ENCODE results near the gene MLF1.

The MLF1 gene

GRCh38 chr3:158572766-158573060 is 1.7 kb downstream of the MLF1 start:
- H3K4me2 ChIP-seq (ENCODE audit: low read depth, low read length, poor library complexity, severe bottlenecking), result no peak overlapping the region
- no peak overlapping the region for H3K4me3 ChIP-seq (ENCODE audit: insufficient read depth, low read length, poor library complexity, severe bottlenecking)
- H3K9me3 ChIP-seq (ENCODE audit: insufficient read depth, low read length), result no peaks in the 10 kb centered on the region
- no peak overlapping the region for H3K9ac ChIP-seq (ENCODE audit: low read length)
- H3K79me2 ChIP-seq (ENCODE audit: insufficient read depth, low read length), result no peaks in the 10 kb centered on the region
- no peaks in the 10 kb centered on the region for H3K9me2 ChIP-seq (replicated peaks; ENCODE audit: insufficient read depth, low read length)
- H4K20me1 ChIP-seq (ENCODE audit: low read depth, low read length), result no peaks in the 10 kb centered on the region
- no peaks in the 10 kb centered on the region for H3K36me3 ChIP-seq (ENCODE audit: low read length)
- H2AFZ ChIP-seq (ENCODE audit: low read depth, low read length, severe bottlenecking), result no peak overlapping the region
- no peaks in the 10 kb centered on the region for H3K27me3 ChIP-seq (ENCODE audit: low read length)
- no peak overlapping the region for H3K27ac ChIP-seq (ENCODE audit: low read depth, low read length)
- TF ChIP-seq EZH2phosphoT487 (conservative IDR thresholded peaks at IDR 0.05; ENCODE audit: low read length) (no peak), CTCF (IDR thresholded peaks at IDR 0.05; ENCODE audit: insufficient read depth, low read length, poor library complexity, severe bottlenecking) (no peak)
- H3F3A ChIP-seq (ENCODE audit: insufficient read depth), result no peaks in the 10 kb centered on the region

GRCh38 chr3:158573714-158574113 is 2.7 kb downstream of the MLF1 start:
- TF ChIP-seq EZH2phosphoT487 (conservative IDR thresholded peaks at IDR 0.05; ENCODE audit: low read length) (no peak), CTCF (IDR thresholded peaks at IDR 0.05; ENCODE audit: insufficient read depth, low read length, poor library complexity, severe bottlenecking) (no peak)
- Histone ChIP-seq H3K27ac (ENCODE audit: low read depth, low read length) (no peak overlapping the region), H3K79me2 (ENCODE audit: insufficient read depth, low read length) (no peaks in the 10 kb centered on the region), H3K9ac (ENCODE audit: low read length) (no peak overlapping the region), H2AFZ (ENCODE audit: low read depth, low read length, severe bottlenecking) (no peak overlapping the region), H3K9me2 (replicated peaks; ENCODE audit: insufficient read depth, low read length) (no peaks in the 10 kb centered on the region), H3K4me3 (ENCODE audit: insufficient read depth, low read length, poor library complexity, severe bottlenecking) (no peak overlapping the region), H3K4me2 (ENCODE audit: low read depth, low read length, poor library complexity, severe bottlenecking) (no peak overlapping the region), H3K27me3 (ENCODE audit: low read length) (no peaks in the 10 kb centered on the region), H3K36me3 (ENCODE audit: low read length) (no peaks in the 10 kb centered on the region), H3F3A (ENCODE audit: insufficient read depth) (no peaks in the 10 kb centered on the region), H4K20me1 (ENCODE audit: low read depth, low read length) (no peaks in the 10 kb centered on the region), H3K9me3 (ENCODE audit: insufficient read depth, low read length) (no peaks in the 10 kb centered on the region)

GRCh38 chr3:158574646-158575045 is 3.7 kb downstream of the MLF1 start:
- Histone ChIP-seq H3F3A (ENCODE audit: insufficient read depth) (no peaks in the 10 kb centered on the region), H3K9me3 (ENCODE audit: insufficient read depth, low read length) (no peaks in the 10 kb centered on the region), H2AFZ (ENCODE audit: low read depth, low read length, severe bottlenecking) (no peak overlapping the region), H3K9ac (ENCODE audit: low read length) (no peak overlapping the region), H4K20me1 (ENCODE audit: low read depth, low read length) (no peaks in the 10 kb centered on the region), H3K4me2 (ENCODE audit: low read depth, low read length, poor library complexity, severe bottlenecking) (no peak overlapping the region), H3K36me3 (ENCODE audit: low read length) (no peaks in the 10 kb centered on the region), H3K4me3 (ENCODE audit: insufficient read depth, low read length, poor library complexity, severe bottlenecking) (no peak overlapping the region), H3K27me3 (ENCODE audit: low read length) (no peaks in the 10 kb centered on the region), H3K27ac (ENCODE audit: low read depth, low read length) (no peak overlapping the region), H3K9me2 (replicated peaks; ENCODE audit: insufficient read depth, low read length) (no peaks in the 10 kb centered on the region), H3K79me2 (ENCODE audit: insufficient read depth, low read length) (no peaks in the 10 kb centered on the region)
- no peak for TF ChIP-seq EZH2phosphoT487 (conservative IDR thresholded peaks at IDR 0.05; ENCODE audit: low read length)
- TF ChIP-seq CTCF (IDR thresholded peaks at IDR 0.05; ENCODE audit: insufficient read depth, low read length, poor library complexity, severe bottlenecking), result no peak

- TF ChIP-seq CTCF (IDR thresholded peaks at IDR 0.05; ENCODE audit: insufficient read depth, low read length, poor library complexity, severe bottlenecking) (no peak), EZH2phosphoT487 (conservative IDR thresholded peaks at IDR 0.05; ENCODE audit: low read length) (no peak)
- Histone ChIP-seq H3K36me3 (ENCODE audit: low read length) (no peaks in the 10 kb centered on the region), H4K20me1 (ENCODE audit: low read depth, low read length) (no peaks in the 10 kb centered on the region), H3K4me3 (ENCODE audit: insufficient read depth, low read length, poor library complexity, severe bottlenecking) (no peak overlapping the region), H2AFZ (ENCODE audit: low read depth, low read length, severe bottlenecking) (no peak overlapping the region), H3K27me3 (ENCODE audit: low read length) (no peaks in the 10 kb centered on the region), H3K9me3 (ENCODE audit: insufficient read depth, low read length) (no peaks in the 10 kb centered on the region), H3F3A (ENCODE audit: insufficient read depth) (no peaks in the 10 kb centered on the region), H3K4me2 (ENCODE audit: low read depth, low read length, poor library complexity, severe bottlenecking) (no peak overlapping the region), H3K9me2 (replicated peaks; ENCODE audit: insufficient read depth, low read length) (no peaks in the 10 kb centered on the region), H3K79me2 (ENCODE audit: insufficient read depth, low read length) (no peaks in the 10 kb centered on the region), H3K9ac (ENCODE audit: low read length) (no peak overlapping the region), H3K27ac (ENCODE audit: low read depth, low read length) (no peak overlapping the region)
Measured at GRCh38 chr3:158590223-158590622, 19.2 kb downstream of the MLF1 start.
